Vagina (tissue), 2 donors: ENCODE results near the gene ASPHD1.

ENCODE experiments used
- POLR2A ChIP-seq, 2 donors: fragments of 450-650 bp; IDR thresholded peaks; one replicate each; pipeline ENCODE4 v1.6.1; 2017; ENCODE audit warnings: antibody characterized with exemption in 2 of 2, mild to moderate bottlenecking in 2 of 2, moderate library complexity in 2 of 2
- POLR2AphosphoS5 ChIP-seq, 2 donors: sonication (generic); formaldehyde crosslinking; IDR thresholded peaks; one replicate each; pipeline ENCODE4 v1.9.0; 2017; ENCODE audit warnings: antibody characterized with exemption in 2 of 2, mild to moderate bottlenecking in 2 of 2, low read depth in 1 of 2; ENCODE audit not compliant: insufficient read depth in 1 of 2
- TF ChIP-seq, protein P1 (sequence below), 3 experiments: fragments of 450-650 bp in 2 of 3; fragments of 200-600 bp in 1 of 3; sonication (generic) in 1 of 3; IDR thresholded peaks; one replicate each; pipeline ENCODE4 v1.5.1; 2017 to 2019; ENCODE audit warnings: antibody characterized with exemption in 3 of 3, mild to moderate bottlenecking in 2 of 3, moderate library complexity in 2 of 3

DNA sequence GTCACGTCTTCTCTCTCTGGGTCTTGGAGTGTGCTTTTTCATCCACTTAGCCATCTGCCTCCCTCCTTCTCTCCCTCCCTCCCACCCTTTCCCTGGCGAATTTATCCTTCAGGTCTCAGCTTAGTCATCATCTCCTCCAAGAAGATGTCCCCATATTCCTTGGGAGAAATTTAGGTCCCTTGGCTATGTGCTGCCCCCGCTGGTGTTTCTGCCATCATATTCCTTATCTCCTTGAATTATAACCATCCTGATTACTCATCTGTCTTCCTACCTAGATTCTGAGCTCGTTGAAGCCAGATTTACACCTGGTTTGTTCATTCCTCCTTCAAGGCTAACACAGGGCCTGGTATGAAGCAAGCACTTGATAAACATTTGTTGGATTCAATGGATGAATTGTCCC is 5.9 kb upstream of the ASPHD1 start:
- TF ChIP-seq, protein P1, sequence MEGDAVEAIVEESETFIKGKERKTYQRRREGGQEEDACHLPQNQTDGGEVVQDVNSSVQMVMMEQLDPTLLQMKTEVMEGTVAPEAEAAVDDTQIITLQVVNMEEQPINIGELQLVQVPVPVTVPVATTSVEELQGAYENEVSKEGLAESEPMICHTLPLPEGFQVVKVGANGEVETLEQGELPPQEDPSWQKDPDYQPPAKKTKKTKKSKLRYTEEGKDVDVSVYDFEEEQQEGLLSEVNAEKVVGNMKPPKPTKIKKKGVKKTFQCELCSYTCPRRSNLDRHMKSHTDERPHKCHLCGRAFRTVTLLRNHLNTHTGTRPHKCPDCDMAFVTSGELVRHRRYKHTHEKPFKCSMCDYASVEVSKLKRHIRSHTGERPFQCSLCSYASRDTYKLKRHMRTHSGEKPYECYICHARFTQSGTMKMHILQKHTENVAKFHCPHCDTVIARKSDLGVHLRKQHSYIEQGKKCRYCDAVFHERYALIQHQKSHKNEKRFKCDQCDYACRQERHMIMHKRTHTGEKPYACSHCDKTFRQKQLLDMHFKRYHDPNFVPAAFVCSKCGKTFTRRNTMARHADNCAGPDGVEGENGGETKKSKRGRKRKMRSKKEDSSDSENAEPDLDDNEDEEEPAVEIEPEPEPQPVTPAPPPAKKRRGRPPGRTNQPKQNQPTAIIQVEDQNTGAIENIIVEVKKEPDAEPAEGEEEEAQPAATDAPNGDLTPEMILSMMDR (IDR thresholded peaks at IDR 0.05) = no peak
- no peak for TF ChIP-seq POLR2AphosphoS5 (IDR thresholded peaks at IDR 0.05; ENCODE audit: insufficient read depth in 1 of 2, low read depth in 1 of 2)
- TF ChIP-seq POLR2A (IDR thresholded peaks at IDR 0.05) = no peak
